ENCODE measurements around the gene MED12L. TPM values are rescaled to one million over a fixed set of nuclear protein-coding genes. Genes with fewer than 3 reads are reported as not detected.

The MED12L gene
- total and polyA plus RNA-seq, 9 of the 15 experiments (the other 6 are each of a cell fraction or from before 2014, with no cell fraction given) = not detected

DNA sequence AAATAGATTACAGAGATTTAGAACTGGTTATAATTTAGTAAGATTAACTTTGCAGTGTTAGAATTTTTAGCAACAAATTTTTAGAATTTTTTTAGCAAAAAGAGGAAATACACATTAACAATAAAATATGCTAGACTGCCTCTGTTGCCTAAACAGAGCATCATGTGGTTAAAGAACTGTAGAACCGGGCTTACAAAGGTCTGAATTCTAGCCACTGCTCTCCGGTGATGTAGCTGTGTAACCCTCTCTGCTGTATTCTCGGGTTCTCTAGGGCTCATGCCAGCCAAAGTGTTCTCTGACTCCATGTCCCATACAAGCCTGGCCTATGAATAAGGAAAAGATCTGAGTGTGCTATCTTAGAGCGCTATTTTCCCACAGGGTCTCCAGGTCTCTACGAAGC lies 302.0 kb downstream of the MED12L start:
- CTCF ChIA-PET (ENCODE audit: low intra/inter-chr PET ratio) = no interaction called here
- intact Hi-C loops (cut with micrococcal nuclease) = no loop called here
- no peak overlapping the region for H3K9ac ChIP-seq (ENCODE audit: insufficient read depth in 1 of 2, low read depth in 2 of 2, low read length in 2 of 2)

More for the DNA sequence above, 302.0 kb downstream of the MED12L start:
- H4K20me1 ChIP-seq (replicated peaks; ENCODE audit: control insufficient read depth, insufficient read depth, low read length) = no peaks in the 10 kb centered on the region
- peak overlapping the region; percentile 20; the same call in 1 of the 2 replicates for H2AFZ ChIP-seq (ENCODE audit: low read depth, low read length)
- POLR2A ChIA-PET = interaction anchor here (1.1 to 1.2 kb wide), 2 partner anchors 9 kb away, joined by 4 to 5 read pairs; no protein-coding TSS in a partner anchor
- no peak for DNase-seq (ENCODE audit: extremely low read depth in 1 of 4, low spot score in 3 of 4)
- no peaks in the 10 kb centered on the region for H3K9me1 ChIP-seq (ENCODE audit: control insufficient read depth, insufficient read depth, low read length)
- no peak for FAIRE-seq
- no peaks in the 10 kb centered on the region for H3K79me2 ChIP-seq (ENCODE audit: control insufficient read depth, insufficient read depth, low read length)
- no peaks in the 10 kb centered on the region for H3K4me1 ChIP-seq (replicated peaks in 1 of 2; ENCODE audit: control insufficient read depth in 2 of 2, insufficient read depth in 2 of 2, low read length in 2 of 2)
- H3K4me2 ChIP-seq (ENCODE audit: insufficient read depth, low read length) = no peak overlapping the region
- BruUV-seq (replicated peaks) = no TSS peak
- TF ChIP-seq NCOA2 (IDR thresholded peaks at IDR 0.05; ENCODE audit: partially characterized antibody in 2 of 2) (no peak), PRMT5 (CRISPR knock-in tag; IDR thresholded peaks at IDR 0.05) (no peak), ERF (CRISPR knock-in tag; IDR thresholded peaks at IDR 0.05) (no peak), RBM25 (IDR thresholded peaks at IDR 0.05; ENCODE audit: low read depth, low read length, severe bottlenecking) (no peak), ZNF3 (CRISPR knock-in tag; IDR thresholded peaks at IDR 0.05) (no peak), NFATC3 (IDR thresholded peaks at IDR 0.05) (no peak), ZNF316 (IDR thresholded peaks at IDR 0.05) (no peak), ZNF175 (CRISPR knock-in tag; IDR thresholded peaks at IDR 0.05; ENCODE audit: low read depth) (no peak), SREBF1 (IDR thresholded peaks at IDR 0.05; ENCODE audit: borderline replicate concordance, low read depth, low read length) (no peak), ZNF232 (CRISPR knock-in tag; IDR thresholded peaks at IDR 0.05) (no peak)
- TF ChIP-seq, protein P1, sequence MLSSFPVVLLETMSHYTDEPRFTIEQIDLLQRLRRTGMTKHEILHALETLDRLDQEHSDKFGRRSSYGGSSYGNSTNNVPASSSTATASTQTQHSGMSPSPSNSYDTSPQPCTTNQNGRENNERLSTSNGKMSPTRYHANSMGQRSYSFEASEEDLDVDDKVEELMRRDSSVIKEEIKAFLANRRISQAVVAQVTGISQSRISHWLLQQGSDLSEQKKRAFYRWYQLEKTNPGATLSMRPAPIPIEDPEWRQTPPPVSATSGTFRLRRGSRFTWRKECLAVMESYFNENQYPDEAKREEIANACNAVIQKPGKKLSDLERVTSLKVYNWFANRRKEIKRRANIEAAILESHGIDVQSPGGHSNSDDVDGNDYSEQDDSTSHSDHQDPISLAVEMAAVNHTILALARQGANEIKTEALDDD (IDR thresholded peaks at IDR 0.05) = no peak
- TF ChIP-seq, protein P2, sequence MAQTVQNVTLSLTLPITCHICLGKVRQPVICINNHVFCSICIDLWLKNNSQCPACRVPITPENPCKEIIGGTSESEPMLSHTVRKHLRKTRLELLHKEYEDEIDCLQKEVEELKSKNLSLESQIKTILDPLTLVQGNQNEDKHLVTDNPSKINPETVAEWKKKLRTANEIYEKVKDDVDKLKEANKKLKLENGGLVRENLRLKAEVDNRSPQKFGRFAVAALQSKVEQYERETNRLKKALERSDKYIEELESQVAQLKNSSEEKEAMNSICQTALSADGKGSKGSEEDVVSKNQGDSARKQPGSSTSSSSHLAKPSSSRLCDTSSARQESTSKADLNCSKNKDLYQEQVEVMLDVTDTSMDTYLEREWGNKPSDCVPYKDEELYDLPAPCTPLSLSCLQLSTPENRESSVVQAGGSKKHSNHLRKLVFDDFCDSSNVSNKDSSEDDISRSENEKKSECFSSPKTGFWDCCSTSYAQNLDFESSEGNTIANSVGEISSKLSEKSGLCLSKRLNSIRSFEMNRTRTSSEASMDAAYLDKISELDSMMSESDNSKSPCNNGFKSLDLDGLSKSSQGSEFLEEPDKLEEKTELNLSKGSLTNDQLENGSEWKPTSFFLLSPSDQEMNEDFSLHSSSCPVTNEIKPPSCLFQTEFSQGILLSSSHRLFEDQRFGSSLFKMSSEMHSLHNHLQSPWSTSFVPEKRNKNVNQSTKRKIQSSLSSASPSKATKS (CRISPR knock-in tag; IDR thresholded peaks at IDR 0.05) = no peak
- H3K9me3 ChIP-seq (replicated peaks; ENCODE audit: control insufficient read depth, insufficient read depth, low read depth, low read length) = no peaks in the 10 kb centered on the region
- no peak overlapping the region for H3K27ac ChIP-seq (ENCODE audit: extremely low read depth, low read depth, low read length)
- ATAC-seq = no peak; the same call in 2 of the 3 replicates
- no peaks in the 10 kb centered on the region for H3K36me3 ChIP-seq (ENCODE audit: control insufficient read depth, insufficient read depth, low read length)
- in situ Hi-C loops (cut with MboI) = no loop called here
- no peak overlapping the region for H3K4me3 ChIP-seq
- H3K27me3 ChIP-seq (ENCODE audit: control insufficient read depth in 2 of 2, insufficient read depth in 2 of 2, low read length in 2 of 2) = peaks cover 0 to 5% of the 10 kb centered on the region in 2 experiments; a peak in 3 of 5 replicates
- 2% methylated on average over 5 of the region's 5 CpGs for WGBS (ENCODE audit: insufficient coverage, low coverage, missing lambda C conversion rate)

Data from K562 (cell line).